GM18858 (cell line): ENCODE data around the gene PLEKHG2.

Experiments
- ATAC-seq: cut with Tn5 transposase; IDR thresholded peaks from one replicate; pipeline ENCODE4 v1.9.1; 2021; ENCODE audit not compliant: unreplicated experiment

PLEKHG2 gene

GRCh38 chr19:39406656-39407409 lies 5.6 kb upstream of the PLEKHG2 start, which contains the start of gene ZFP36:
Gene ZFP36, plus strand, starts transcription at chr19:39406847. Its CDS starts 58 bp downstream, at chr19:39406905.
- ATAC-seq = no peak

- ATAC-seq = no peak
These were observed 5.1 kb upstream of the PLEKHG2 start for GRCh38 chr19:39407410-39407659.

- ATAC-seq = no peak
These were observed 4.6 kb upstream of the PLEKHG2 start for GRCh38 chr19:39407660-39408391.

- no peak for ATAC-seq
These were observed 3.9 kb upstream of the PLEKHG2 start for GRCh38 chr19:39408392-39409207.

GRCh38 chr19:39409208-39410016 lies 3.1 kb upstream of the PLEKHG2 start:
- ATAC-seq = no peak

GRCh38 chr19:39410017-39410830 lies 2.2 kb upstream of the PLEKHG2 start:
- ATAC-seq = no peak

- no peak for ATAC-seq
These were observed 1.7 kb upstream of the PLEKHG2 start for GRCh38 chr19:39410831-39411080.

- ATAC-seq = no peak
These were observed 1.2 kb upstream of the PLEKHG2 start for GRCh38 chr19:39411081-39411831.

- ATAC-seq = peak; percentile 10
These were observed 703 bp upstream of the PLEKHG2 start for GRCh38 chr19:39411832-39412099.

- ATAC-seq = no peak
These were observed 400 bp downstream of the PLEKHG2 start for GRCh38 chr19:39412867-39413271.

- no peak for ATAC-seq
These were observed 922 bp downstream of the PLEKHG2 start for GRCh38 chr19:39413272-39413910.

GRCh38 chr19:39413911-39414608 lies 1.6 kb downstream of the PLEKHG2 start:
- no peak for ATAC-seq

GRCh38 chr19:39415111-39416046 lies 2.9 kb downstream of the PLEKHG2 start:
- ATAC-seq = no peak

- no peak for ATAC-seq
These were observed 4.0 kb downstream of the PLEKHG2 start for GRCh38 chr19:39416152-39417120.

- ATAC-seq = no peak
These were observed 5.2 kb downstream of the PLEKHG2 start for GRCh38 chr19:39417463-39418181.

GRCh38 chr19:39419003-39419402 lies 6.5 kb downstream of the PLEKHG2 start:
- no peak for ATAC-seq
